ENCODE results near the gene UCN2.
"Not testable (repeated sequence)": the region's sequence is repeated elsewhere in the genome, so short reads cannot be mapped to it uniquely, and the experiment has no call there.

Gene UCN2

GRCh38 chr3:48561045-48561736 is 2.4 kb downstream of the UCN2 start:
- peak; percentile 49 for DNase-seq

DNA sequence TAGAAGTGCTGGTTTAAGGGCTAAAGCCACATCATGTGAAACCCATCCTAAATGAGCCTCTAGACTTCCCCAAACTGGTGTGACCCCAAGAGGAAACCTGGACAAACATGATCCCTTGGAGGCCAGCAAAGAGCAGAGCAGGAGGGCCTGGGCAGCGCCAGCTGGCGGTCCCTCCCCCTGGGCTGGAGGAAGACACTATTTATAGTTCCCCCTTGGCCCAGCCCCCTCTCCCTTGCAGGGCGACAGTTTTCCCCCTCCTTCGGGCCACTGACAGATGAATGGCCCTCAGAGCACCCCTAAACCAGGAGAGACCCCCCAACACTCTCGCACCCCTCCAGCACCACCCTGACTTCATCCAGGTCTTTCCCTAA is 2.9 kb downstream of the UCN2 start:
- DNase-seq: no peak

- DNase-seq: no peak
These were observed 5.0 kb downstream of the UCN2 start for GRCh38 chr3:48558493-48559134.

DNA sequence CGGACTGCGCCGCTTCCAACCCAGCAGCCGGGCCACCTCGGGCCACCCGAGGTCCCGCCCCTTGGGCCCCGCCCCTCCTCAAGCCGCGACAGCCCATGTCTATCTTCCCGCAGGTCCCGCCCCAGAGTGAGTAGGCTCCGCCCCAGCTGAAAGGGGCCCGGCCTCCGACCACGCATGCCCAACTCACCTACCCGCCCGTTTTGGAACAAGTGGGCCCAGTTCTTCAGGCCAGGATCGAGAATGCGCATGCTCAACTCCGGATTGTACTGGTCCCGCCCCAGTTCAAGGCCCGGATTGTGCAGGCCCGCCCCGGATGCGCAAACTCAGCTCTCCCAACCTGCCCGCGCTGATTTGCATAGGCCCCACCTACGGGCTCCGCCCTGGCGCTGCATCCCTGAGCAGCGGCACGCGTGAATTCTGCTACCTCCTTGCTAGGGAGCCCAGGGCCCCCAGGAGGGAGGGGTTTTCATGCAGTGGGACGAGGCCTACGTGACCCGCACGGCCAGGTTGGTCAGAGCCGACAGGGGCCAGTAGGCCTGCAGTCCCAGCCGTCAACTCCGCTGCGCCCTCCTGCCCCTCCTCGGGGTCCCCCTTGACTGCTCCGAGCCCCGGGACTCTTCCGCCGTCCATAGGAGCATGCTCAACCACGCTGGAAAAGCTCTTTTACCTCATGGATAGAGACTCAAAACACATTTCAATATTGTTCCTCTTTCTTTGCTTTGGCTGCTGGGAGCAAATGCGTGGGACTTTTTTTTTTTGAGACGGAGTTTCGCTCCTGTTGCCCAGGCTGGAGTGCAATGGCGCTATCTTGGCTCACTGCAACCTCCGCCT is 6.6 kb downstream of the UCN2 start, which contains the start of gene PFKFB4:
TSS of gene PFKFB4 (minus strand) at position 8 of the 831 bp plus-strand sequence. CDS start 26 bp downstream, outside the sequence.
- DNase-seq: peak; percentile 99

GRCh38 chr3:48555949-48556795 is 7.4 kb downstream of the UCN2 start:
- no peak for DNase-seq

GRCh38 chr3:48555231-48555948 is 8.2 kb downstream of the UCN2 start:
- no peak for DNase-seq

GRCh38 chr3:48553886-48554845 is 9.4 kb downstream of the UCN2 start:
- DNase-seq: no peak

DNA sequence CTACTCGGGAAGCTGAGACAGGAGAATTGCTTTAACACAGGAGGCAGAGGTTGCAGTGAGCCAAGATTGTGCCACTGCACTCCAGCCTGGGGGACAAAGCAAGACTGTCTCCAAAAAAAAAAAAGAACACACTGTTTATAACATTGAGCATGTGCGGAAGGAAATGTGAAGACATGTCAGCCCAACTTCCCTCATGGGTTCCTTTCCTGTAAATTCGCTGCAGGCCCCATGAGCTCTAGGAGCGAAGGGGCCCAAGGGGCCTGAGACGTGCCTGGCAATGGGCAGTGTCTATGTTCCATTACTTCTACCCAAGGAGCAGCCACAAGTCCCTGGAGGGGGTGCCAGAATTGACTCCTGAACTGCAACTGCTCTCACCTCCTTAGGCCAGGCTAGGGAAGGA is 10.2 kb downstream of the UCN2 start:
- DNase-seq: no peak

DNA sequence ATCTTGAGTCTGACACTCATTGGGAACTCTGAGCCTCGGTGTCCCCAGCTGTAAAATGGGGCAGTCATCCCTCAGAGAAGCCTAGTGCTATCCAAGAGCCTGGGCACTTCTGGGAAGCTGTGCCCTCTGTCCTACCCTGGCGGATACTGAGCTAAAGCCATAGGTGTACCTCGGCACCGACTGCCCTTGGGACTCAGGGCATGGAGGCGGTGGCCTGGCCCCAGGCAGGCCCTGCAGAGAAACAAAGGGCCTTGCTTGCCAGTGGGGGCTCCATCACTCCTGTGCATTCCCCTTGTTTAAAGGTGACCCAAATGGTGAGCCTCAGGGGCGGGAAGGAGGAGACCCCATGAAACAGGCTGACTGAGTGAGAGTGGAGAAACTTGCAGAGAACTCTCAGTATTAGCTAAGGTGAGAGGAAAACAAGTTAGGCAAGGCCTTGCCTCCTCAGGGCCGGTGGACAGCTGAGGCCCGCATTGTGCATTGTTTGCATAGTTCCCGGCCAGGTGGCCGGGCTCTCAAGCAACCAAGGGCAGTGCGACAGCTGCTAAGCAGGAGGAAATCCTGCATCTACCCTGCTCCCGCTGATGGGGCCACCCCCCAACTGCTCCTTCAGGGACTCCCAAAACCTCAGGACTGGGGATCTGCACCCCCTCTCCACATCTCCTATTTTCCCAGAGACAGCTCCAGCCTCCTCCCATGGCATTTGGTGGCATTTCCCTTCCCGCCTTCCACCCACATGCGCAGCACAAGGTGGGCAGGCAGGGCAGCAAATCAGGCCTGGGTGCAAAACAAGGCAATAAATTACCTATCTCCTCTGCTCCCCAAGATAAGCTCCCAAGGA is 11.2 kb downstream of the UCN2 start:
- no peak for DNase-seq

- DNase-seq: not testable (repeated sequence)
These were observed 11.9 kb downstream of the UCN2 start for GRCh38 chr3:48551651-48552050.

DNA sequence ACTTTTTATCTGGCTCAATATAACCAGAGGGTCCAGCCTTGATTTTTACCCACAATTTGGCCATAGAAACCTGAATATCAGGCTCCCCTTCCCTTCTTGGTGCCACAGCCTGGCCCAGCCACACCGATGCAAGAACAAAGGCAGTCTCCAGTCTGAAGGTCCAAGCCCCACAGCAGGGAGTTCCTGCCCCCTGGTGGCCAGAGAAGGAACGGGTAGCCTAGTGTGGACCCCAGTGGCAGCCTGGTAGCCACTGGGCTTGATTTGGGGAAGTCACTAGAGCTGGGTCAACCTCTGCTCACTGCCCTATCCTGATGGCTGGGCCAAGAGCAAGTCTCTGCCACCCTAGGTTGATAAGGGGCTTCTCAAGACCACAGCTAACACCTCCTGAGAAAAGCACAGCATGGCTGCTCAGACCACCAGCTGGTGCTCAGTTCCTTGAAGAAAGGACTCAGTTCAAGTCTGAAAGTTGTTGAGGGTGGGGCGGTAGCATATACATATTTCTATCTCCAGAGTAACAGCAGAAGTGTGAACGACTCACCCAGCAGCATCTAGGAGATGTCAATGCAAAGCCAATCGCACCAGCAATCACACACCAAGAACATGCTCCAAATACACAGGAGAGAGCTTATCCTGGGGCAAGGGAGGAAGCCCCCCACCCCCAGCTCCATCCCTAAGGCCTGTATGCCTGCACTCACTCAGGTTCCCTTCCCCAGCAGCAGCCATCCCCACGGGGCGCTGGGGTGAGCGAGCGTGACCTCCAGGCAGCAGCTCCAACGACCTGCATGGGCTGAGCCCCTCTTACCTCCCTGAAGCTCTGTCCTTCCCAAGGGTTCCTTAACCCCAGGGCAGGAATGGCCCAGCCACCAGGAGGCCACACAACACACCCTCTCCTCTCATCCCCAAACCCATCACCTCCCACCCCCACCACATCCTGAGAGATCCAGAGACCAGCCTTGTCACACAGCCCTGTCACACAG is 14.6 kb downstream of the UCN2 start:
- DNase-seq: peak; percentile 70

- DNase-seq: no peak
These were observed 15.5 kb downstream of the UCN2 start for GRCh38 chr3:48548126-48548525.

GRCh38 chr3:48546203-48546829 is 17.3 kb downstream of the UCN2 start:
- no peak for DNase-seq

DNA sequence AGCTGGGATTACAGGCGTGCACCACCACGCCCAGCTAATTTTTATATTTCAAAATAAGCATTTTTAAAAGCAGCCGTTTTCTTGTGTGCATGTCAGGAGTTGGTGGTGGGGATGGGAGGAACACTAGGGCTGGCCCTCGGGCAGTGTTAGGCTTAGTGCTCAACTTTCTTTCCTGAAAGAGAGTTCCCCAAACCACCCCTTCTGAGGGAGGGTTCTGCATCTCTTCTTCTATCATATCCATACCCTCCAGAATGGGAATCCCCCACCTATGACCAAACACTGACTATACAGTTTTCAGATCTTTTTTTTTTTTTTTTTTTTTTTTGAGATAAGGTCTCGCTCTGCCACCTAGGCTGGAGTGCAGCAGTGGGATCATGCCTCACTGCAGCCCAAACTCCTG is 19.4 kb downstream of the UCN2 start:
- DNase-seq: no peak

- no peak for DNase-seq
These were observed 20.2 kb downstream of the UCN2 start for GRCh38 chr3:48543271-48543866.

GRCh38 chr3:48538451-48538850 is 25.1 kb downstream of the UCN2 start:
- DNase-seq: no peak

DNA sequence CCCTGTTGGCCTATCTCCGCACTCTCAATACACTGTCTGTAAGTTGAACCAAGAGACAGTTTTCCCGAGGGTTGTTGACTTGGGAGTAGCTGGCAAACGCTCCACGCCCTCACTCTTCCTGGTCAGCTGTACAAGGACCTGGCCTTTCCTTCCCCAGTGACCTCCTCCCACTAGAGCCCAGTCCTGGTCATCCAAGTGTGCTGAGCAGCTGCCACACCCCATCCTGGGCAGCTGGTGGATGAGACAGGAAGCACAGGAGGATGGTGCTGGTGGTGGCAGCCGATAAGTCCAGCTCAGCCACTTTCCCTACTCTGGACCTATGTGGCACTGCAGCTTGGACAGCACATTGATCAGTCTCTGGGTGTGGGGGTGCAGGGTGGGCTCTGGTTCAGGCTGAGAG is 26.8 kb downstream of the UCN2 start:
- DNase-seq: no peak

All from fibroblast of skin of abdomen (primary cell).